NCI-H82 treated with DMSO at 0.1 percent for 48 hours (cell line): Measurements from ENCODE around the gene AHDC1.

Experiments used
- DNase-seq: peaks from one replicate; lab custom pipeline; 2025; ENCODE audit not compliant: unreplicated experiment; lab: John Stamatoyannopoulos, UW

Gene AHDC1

DNA sequence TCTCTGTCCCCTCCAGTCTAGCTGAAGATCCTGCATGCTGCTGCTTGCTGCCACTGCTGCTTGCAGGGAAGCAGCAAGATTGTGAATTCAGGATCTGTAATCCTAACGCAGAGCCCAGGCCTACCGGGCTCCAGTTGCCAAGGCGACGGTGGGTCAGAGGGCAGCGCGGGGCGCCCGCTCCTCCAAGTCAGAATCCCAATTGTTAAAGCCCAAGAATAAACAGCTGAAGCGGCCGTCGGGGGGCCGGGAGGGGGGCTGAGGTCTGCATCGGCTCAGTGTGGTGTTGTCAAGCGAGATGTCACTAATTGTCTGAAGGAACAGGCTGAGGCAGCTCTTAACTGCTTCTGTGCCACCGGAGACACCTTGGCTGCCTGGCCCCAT, 36.8 kb downstream of the AHDC1 start:
- DNase-seq, result no peak

GRCh38 chr1:27566462-27567145, 37.3 kb downstream of the AHDC1 start:
- DNase-seq, result no peak

- DNase-seq, result no peak
Measured at GRCh38 chr1:27564710-27565649, 39.0 kb downstream of the AHDC1 start.

DNA sequence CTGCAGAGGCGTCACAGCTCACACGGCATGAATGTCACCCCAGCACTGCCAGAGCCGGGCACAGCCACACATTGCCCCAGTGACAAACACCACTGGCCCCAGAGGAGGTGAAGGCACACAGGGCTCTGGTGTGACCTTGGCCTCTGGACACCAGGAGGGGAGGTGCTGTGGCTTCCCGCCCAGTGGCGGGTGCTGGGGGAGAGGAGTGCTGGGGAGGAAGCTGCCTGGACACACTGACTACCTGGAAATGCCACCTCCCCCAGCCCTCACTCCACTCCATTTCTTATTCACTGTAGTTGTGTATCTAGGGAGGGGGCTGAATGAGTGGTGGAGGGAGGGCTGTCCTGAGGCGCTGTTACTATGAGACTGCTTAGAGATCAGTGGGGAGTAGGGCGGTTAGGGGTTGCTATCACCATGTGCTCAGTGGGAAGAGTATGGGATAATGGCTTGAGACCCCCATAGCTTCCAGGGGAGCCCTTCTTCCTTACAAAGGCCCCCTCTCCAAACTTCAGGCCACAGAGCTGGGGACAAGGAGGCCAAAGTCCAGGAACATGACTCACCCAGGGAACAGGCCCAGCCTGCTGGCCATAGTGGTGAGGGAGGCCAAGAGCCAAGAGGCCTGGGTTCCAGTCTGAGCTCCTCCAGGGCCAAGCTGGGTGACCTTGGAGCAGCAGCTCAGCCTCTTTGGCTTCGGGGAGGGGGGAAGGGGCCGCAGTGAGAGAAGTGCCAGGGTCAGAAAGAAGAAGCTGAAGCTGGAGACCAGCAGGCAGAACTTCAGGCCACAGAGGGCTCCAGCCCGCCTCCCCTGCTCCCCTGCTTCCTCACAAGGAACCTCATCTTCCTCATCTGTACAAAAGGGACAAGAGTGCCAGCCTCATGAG, 40.1 kb downstream of the AHDC1 start:
- DNase-seq, result no peak

GRCh38 chr1:27563341-27563590, 40.7 kb downstream of the AHDC1 start:
- DNase-seq, result no peak

DNA sequence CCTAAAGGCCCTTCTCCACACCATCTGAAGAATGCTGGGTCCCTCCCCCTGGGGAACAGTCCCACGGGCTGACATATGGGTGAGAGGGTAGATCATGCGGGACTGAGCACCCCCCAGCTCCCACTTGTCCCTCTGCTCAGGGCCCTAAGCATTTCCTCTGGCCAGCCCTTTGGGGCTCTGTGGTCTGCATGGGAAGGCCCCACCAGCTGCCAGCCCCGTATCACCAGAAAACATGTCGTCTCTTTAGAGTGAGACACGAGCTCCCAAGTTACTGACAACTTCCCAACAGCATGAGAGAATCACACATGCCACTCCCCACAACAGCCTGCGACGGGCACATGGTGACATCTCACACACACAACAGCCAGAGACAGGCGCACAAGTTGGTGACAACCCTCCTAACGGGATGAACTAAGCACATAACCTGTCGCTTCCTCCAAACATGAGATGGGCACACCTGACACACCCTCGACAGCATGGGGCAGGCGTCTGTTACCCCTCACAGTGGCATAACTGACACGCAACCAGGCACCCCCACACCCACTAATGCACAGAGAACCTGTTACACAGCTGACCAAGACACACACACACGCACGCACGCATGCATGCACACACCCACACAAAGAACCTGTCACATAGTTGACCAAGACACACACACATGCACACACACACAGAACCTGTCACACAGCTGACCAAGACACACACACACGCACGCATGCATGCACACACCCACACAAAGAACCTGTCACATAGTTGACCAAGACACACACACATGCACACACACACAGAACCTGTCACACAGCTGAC, 41.2 kb downstream of the AHDC1 start:
- no peak for DNase-seq

DNA sequence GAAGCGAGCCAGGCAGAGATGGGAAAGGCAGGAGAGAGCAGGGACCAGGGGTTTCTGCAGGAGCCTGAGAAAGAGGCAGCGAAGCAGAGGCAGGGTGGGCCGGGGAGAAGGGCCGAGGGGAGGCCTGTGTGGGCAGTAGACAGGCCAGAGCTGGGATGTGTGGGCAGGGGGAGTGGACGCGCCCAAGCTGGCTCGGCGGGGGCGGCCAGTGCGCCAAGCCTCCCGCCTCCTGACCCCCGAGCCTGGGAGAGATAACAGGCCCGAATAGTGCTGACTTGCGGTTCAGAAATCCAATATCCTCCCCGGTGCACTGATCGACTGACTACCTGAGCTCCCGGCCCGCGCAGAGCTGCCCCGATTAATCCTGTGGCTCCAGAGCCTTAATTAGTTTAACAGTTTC, 41.9 kb downstream of the AHDC1 start:
- peak; percentile 25 for DNase-seq

DNA sequence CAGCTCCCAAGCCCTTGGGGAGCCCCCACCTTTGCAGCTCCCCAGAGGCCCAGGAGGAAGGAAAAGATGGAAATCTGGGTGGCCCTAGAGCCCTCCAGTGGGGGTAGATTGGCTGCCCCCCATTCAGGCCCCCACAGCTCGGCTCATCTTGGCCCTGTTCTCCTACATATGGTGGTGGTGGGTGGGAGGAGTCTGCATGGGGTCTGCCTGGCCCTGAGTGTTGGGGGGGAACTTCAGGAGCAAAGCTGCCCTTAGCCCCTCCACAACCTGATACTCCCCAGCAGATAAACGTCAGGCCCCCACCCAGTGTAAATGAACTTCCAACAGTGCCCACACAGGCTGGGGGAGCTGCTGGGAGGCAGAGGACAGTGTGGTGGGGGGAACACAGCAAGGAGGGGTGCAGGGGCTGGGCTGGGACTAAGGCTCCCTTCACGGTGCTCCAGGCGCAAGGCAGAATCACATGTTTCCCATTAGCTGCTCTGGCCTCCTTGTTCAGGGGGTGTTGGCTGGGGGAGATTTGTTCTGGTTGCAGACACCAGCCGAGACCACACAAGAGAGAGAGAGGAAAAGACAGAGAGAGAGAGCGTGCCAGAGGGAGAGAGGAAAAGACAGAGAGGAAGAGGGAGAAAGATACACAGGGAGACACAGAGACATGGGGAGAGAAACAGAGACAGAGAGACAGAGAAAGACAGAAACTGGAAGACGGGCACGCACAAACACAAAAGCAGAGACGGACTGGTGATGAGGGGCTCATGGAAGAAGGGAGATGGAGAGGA, 42.6 kb downstream of the AHDC1 start:
- no peak for DNase-seq

GRCh38 chr1:27560268-27561123, 43.4 kb downstream of the AHDC1 start:
- no peak for DNase-seq

- no peak for DNase-seq
Measured at GRCh38 chr1:27559466-27560030, 44.4 kb downstream of the AHDC1 start.

DNA sequence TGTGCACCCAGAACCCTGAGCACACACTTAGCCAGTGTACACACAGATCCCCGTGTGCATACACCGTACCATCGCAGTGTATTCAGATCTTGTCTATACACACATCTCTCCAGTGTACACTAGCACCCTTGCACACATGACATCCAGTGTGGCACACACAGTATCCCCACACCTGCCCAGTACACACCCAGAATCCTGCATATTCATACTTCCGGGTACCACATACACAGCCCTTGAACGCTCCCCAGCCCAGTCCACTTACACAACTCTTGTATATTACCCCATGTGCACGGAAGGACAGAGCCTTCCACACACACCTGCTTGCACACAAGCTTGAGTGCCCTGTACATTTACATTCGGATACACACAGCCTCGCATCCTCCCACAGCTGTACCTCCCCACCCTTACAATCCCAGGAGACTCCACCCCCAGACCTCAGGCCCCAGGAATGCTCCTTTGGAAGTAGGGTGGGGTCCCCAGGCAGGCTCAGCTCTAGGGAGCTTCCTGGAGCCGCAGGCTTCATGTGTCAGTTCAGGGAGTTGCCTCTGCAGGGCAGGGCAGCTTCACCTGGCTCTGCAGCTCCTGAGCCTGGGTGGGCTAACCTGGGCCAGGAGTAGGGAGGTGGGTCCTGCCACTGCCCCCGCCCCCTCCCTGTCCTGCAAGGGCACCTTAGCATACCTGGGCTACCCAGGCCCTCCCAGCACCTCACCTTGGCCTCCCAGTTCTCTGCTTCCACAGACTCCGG, 46.2 kb downstream of the AHDC1 start:
- no peak for DNase-seq

- peak; percentile 90 for DNase-seq
Measured at GRCh38 chr1:27556781-27557595, 47.0 kb downstream of the AHDC1 start.

DNA sequence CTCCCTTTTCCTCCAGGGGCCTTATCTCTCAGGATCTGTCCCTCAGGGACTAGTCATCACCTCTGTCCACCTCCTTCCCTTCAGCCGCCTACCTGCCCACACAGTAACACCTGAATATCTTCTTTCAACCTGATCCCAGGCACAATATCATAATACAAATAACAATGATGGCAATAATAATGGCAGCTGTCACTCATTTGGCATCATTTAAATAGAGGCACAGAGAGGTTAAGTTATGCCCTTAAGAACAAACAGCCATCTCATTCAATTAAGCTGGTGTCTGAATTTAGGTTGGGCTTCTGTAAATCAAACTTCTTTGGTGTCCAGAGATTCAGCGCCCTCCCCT, 47.5 kb downstream of the AHDC1 start:
- no peak for DNase-seq

- no peak for DNase-seq
Measured at GRCh38 chr1:27555700-27556424, 48.1 kb downstream of the AHDC1 start.

GRCh38 chr1:27554759-27555699, 48.9 kb downstream of the AHDC1 start:
- no peak for DNase-seq

DNA sequence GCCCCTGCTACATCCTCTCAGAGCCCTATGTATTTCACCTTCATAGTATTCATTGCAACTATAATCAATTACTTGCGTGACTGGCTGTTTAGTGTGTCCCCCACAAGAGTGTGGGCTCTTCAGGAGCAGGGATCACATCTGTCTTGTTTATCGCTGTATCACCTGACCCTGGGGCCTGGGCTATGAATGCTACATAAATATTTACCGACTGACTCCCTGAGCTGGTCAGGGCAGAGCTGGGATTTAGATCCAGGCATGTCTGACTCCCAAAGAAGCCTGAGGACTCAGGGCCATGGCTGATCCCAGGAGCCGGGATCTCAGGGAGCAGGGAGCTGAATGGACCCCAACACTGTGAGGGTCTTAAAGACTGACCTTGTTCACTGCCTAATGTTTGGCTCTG, 49.7 kb downstream of the AHDC1 start:
- no peak for DNase-seq
